ENCODE measurements around the gene CREB3L1. TPM values are rescaled to one million over a fixed set of nuclear protein-coding genes. Genes with fewer than 3 reads are reported as not detected.

Gene CREB3L1
- polyA plus RNA-seq, 1 donor = 38.3 TPM

GRCh38 chr11:46273511-46274205 is 3.8 kb upstream of the CREB3L1 start:
- no peak for DNase-seq

GRCh38 chr11:46275964-46276641 is 1.4 kb upstream of the CREB3L1 start:
- no peak for DNase-seq

GRCh38 chr11:46277313-46277621 is 195 bp upstream of the CREB3L1 start:
- peak; percentile 82 for DNase-seq

GRCh38 chr11:46278387-46279125 is 1.1 kb downstream of the CREB3L1 start:
- DNase-seq = peak; percentile 67

- DNase-seq = peak; percentile 86
Observed at GRCh38 chr11:46279126-46280099, 2.0 kb downstream of the CREB3L1 start.

- no peak for DNase-seq
Observed at GRCh38 chr11:46280706-46281105, 3.2 kb downstream of the CREB3L1 start.

GRCh38 chr11:46281371-46281831 is 3.9 kb downstream of the CREB3L1 start:
- DNase-seq = no peak

GRCh38 chr11:46285173-46285572 is 7.7 kb downstream of the CREB3L1 start:
- DNase-seq = no peak

- DNase-seq = no peak
Observed at GRCh38 chr11:46285594-46286033, 8.2 kb downstream of the CREB3L1 start.

- no peak for DNase-seq
Observed at GRCh38 chr11:46286789-46287188, 9.3 kb downstream of the CREB3L1 start.

GRCh38 chr11:46288451-46288850 is 11.0 kb downstream of the CREB3L1 start:
- DNase-seq = no peak

- DNase-seq = no peak
Observed at GRCh38 chr11:46290011-46290410, 12.5 kb downstream of the CREB3L1 start.

- DNase-seq = peak; percentile 89
Observed at GRCh38 chr11:46290598-46291309, 13.3 kb downstream of the CREB3L1 start.

GRCh38 chr11:46291441-46292150 is 14.1 kb downstream of the CREB3L1 start:
- DNase-seq = no peak

GRCh38 chr11:46293066-46293465 is 15.6 kb downstream of the CREB3L1 start:
- DNase-seq = no peak

- DNase-seq = no peak
Observed at GRCh38 chr11:46293641-46294103, 16.2 kb downstream of the CREB3L1 start.

- DNase-seq = peak; percentile 72
Observed at GRCh38 chr11:46294365-46295309, 17.2 kb downstream of the CREB3L1 start.

GRCh38 chr11:46295312-46296058 is 18.0 kb downstream of the CREB3L1 start:
- peak; percentile 87 for DNase-seq

- DNase-seq = no peak
Observed at GRCh38 chr11:46296059-46296527, 18.6 kb downstream of the CREB3L1 start.
